Astrocyte (in vitro differentiated cells and primary cell): ENCODE results near the gene ADGRD2. TPM values are rescaled to one million over a fixed set of nuclear protein-coding genes. Genes with fewer than 3 reads are reported as not detected.

ENCODE experiments used
- DNase-seq: peaks from one replicate; pipeline ENCODE4 v3.0.0-alpha.2; 2010; ENCODE audit warnings: low read depth
- FAIRE-seq: peaks from 2 replicates; lab custom pipeline; 2011; peaks lifted over from hg19 to GRCh38; lab: Jason Lieb, UNC
- H2AFZ ChIP-seq: 2 replicates; pipeline ENCODE4 v1.6.0; 2012; ENCODE audit warnings: low read depth, low read length, inconsistent platforms
- H3K27ac ChIP-seq: 2 replicates; pipeline ENCODE4 v1.5.1; 2011; ENCODE audit warnings: low read depth, low read length, inconsistent platforms
- H3K27me3 ChIP-seq: 2 replicates; pipeline ENCODE4 v1.6.0; 2011; ENCODE audit warnings: low read length, inconsistent platforms; ENCODE audit not compliant: insufficient read depth
- H3K36me3 ChIP-seq: 2 replicates; pipeline ENCODE4 v1.5.1; 2011; ENCODE audit warnings: low read length, inconsistent platforms; ENCODE audit not compliant: insufficient read depth
- H3K4me1 ChIP-seq: 2 replicates; pipeline ENCODE4 v1.5.1; 2011; ENCODE audit warnings: low read length, inconsistent platforms; ENCODE audit not compliant: insufficient read depth
- H3K4me2 ChIP-seq: 2 replicates; pipeline ENCODE4 v1.6.0; 2012; ENCODE audit warnings: low read length, inconsistent platforms
- H3K4me3 ChIP-seq: 2 replicates; pipeline ENCODE4 v1.5.1; 2011; ENCODE audit warnings: low read depth, mild to moderate bottlenecking, low read length, inconsistent platforms; ENCODE audit not compliant: insufficient read depth
- H3K79me2 ChIP-seq: 2 replicates; pipeline ENCODE4 v1.6.0; 2012; ENCODE audit warnings: mild to moderate bottlenecking, low read length, inconsistent platforms; ENCODE audit not compliant: insufficient read depth
- H3K9ac ChIP-seq: 2 replicates; pipeline ENCODE4 v1.6.0; 2012; ENCODE audit warnings: mild to moderate bottlenecking, low read length, inconsistent platforms
- H3K9me3 ChIP-seq: 2 replicates; pipeline ENCODE4 v1.5.1; 2012; ENCODE audit warnings: low read depth, mild to moderate bottlenecking, low read length, inconsistent platforms; ENCODE audit not compliant: insufficient read depth
- H4K20me1 ChIP-seq: 2 replicates; pipeline ENCODE4 v1.6.0; 2012; ENCODE audit warnings: low read length, inconsistent platforms; ENCODE audit not compliant: insufficient read depth
- H3K27ac Mint-ChIP-seq: one replicate; pipeline ENCODE4 v1.8.0; 2021; ENCODE audit warnings: mild to moderate bottlenecking, mixed read lengths; ENCODE audit not compliant: unreplicated experiment
- H3K27me3 Mint-ChIP-seq: one replicate; pipeline ENCODE4 v1.8.0; 2021; ENCODE audit warnings: low read depth, mixed read lengths; ENCODE audit not compliant: unreplicated experiment
- H3K36me3 Mint-ChIP-seq: one replicate; pipeline ENCODE4 v1.8.0; 2021; ENCODE audit warnings: low read depth, mixed read lengths; ENCODE audit not compliant: unreplicated experiment
- H3K4me1 Mint-ChIP-seq: one replicate; pipeline ENCODE4 v1.8.0; 2021; ENCODE audit warnings: low read depth, mixed read lengths; ENCODE audit not compliant: unreplicated experiment
- H3K4me3 Mint-ChIP-seq: one replicate; pipeline ENCODE4 v1.8.0; 2021; ENCODE audit warnings: mild to moderate bottlenecking, moderate library complexity, mixed read lengths; ENCODE audit not compliant: unreplicated experiment
- H3K9me3 Mint-ChIP-seq: one replicate; pipeline ENCODE4 v1.8.0; 2021; ENCODE audit warnings: mild to moderate bottlenecking, mixed read lengths; ENCODE audit not compliant: unreplicated experiment
- CTCF ChIP-seq: IDR thresholded peaks from 2 replicates; pipeline ENCODE4 v1.5.1; 2011; ENCODE audit warnings: low read depth, mild to moderate bottlenecking, inconsistent platforms, low read length, moderate library complexity; ENCODE audit not compliant: insufficient read depth
- EZH2 ChIP-seq: IDR thresholded peaks from 2 replicates; pipeline ENCODE4 v1.6.1; 2012; ENCODE audit warnings: mild to moderate bottlenecking, low read length, inconsistent platforms; ENCODE audit not compliant: insufficient read depth
- total RNA-seq: library from RNA; stranded (reverse); gene quantifications from 2 replicates; pipeline ENCODE4 v1.2.1, GENCODE V29; 2021

The ADGRD2 gene
- total RNA-seq, 1 donor from 2014 or later: not detected

GRCh38 chr9:124475158-124475867, 25.1 kb downstream of the ADGRD2 start:
- FAIRE-seq: no peak

GRCh38 chr9:124475868-124476690, 25.8 kb downstream of the ADGRD2 start:
- H3K36me3 Mint-ChIP-seq: no peaks in the 10 kb centered on the region
- Histone ChIP-seq H3K4me3 (no peak overlapping the region), H3K36me3 (no peaks in the 10 kb centered on the region), H3K27ac (no peak overlapping the region), H3K79me2 (no peaks in the 10 kb centered on the region), H2AFZ (no peak overlapping the region), H3K9ac (no peak overlapping the region), H3K4me1 (peaks cover 4% of the 10 kb centered on the region), H3K4me2 (no peak overlapping the region), H3K9me3 (no peaks in the 10 kb centered on the region), H3K27me3 (peaks cover 22% of the 10 kb centered on the region), H4K20me1 (no peaks in the 10 kb centered on the region)
- DNase-seq: no peak
- no peak overlapping the region for H3K27ac Mint-ChIP-seq
- peaks cover 52% of the 10 kb centered on the region for H3K27me3 Mint-ChIP-seq
- TF ChIP-seq CTCF (no peak), EZH2 (no peak)
- FAIRE-seq: no peak
- H3K4me1 Mint-ChIP-seq: no peaks in the 10 kb centered on the region
- H3K9me3 Mint-ChIP-seq: peaks cover 6% of the 10 kb centered on the region
- no peak overlapping the region for H3K4me3 Mint-ChIP-seq

More at GRCh38 chr9:124475158-124475867, 25.1 kb downstream of the ADGRD2 start:
- Histone ChIP-seq H3K36me3 (no peaks in the 10 kb centered on the region), H3K27ac (no peak overlapping the region), H3K9ac (no peak overlapping the region), H3K4me1 (peaks cover 4% of the 10 kb centered on the region), H3K4me3 (no peak overlapping the region), H2AFZ (no peak overlapping the region), H3K79me2 (no peaks in the 10 kb centered on the region), H3K27me3 (peaks cover 21% of the 10 kb centered on the region), H4K20me1 (no peaks in the 10 kb centered on the region), H3K4me2 (no peak overlapping the region), H3K9me3 (no peaks in the 10 kb centered on the region)
- Mint-ChIP-seq H3K27ac (no peak overlapping the region), H3K9me3 (peaks cover 6% of the 10 kb centered on the region), H3K27me3 (peaks cover 55% of the 10 kb centered on the region), H3K4me3 (no peak overlapping the region), H3K4me1 (no peaks in the 10 kb centered on the region), H3K36me3 (no peaks in the 10 kb centered on the region)
- TF ChIP-seq EZH2 (no peak), CTCF (no peak)
- no peak for DNase-seq
